ENCODE measurements around the gene NOTUM.
"Not testable (repeated sequence)": the region's sequence is repeated elsewhere in the genome, so short reads cannot be mapped to it uniquely, and the experiment has no call there.

Gene NOTUM

GRCh38 chr17:81922566-81923301 lies 38.3 kb downstream of the NOTUM start:
- DNase-seq, result no peak

GRCh38 chr17:81921996-81922565 lies 38.9 kb downstream of the NOTUM start:
- DNase-seq, result no peak

GRCh38 chr17:81921537-81921862 lies 39.5 kb downstream of the NOTUM start:
- no peak for DNase-seq

- DNase-seq, result no peak
Measured at GRCh38 chr17:81920612-81921536, 40.1 kb downstream of the NOTUM start.

- DNase-seq, result no peak
Measured at GRCh38 chr17:81918832-81919545, 42.0 kb downstream of the NOTUM start.

- not testable (repeated sequence) for DNase-seq
Measured at GRCh38 chr17:81918333-81918669, 42.7 kb downstream of the NOTUM start.

- DNase-seq, result peak; percentile 78
Measured at GRCh38 chr17:81917565-81918332, 43.2 kb downstream of the NOTUM start, which contains the start of gene SIRT7. TSS of gene SIRT7 (minus strand) at chr17:81918176. CDS start at chr17:81918131, 45 bp downstream.

GRCh38 chr17:81916234-81917001 lies 44.6 kb downstream of the NOTUM start:
- no peak for DNase-seq

- no peak for DNase-seq
Measured at GRCh38 chr17:81915331-81915730, 45.7 kb downstream of the NOTUM start.

GRCh38 chr17:81914103-81914850 lies 46.7 kb downstream of the NOTUM start:
- no peak for DNase-seq

GRCh38 chr17:81913394-81914102 lies 47.4 kb downstream of the NOTUM start:
- no peak for DNase-seq

- DNase-seq, result no peak
Measured at GRCh38 chr17:81912441-81913309, 48.3 kb downstream of the NOTUM start.

GRCh38 chr17:81911969-81912368 lies 49.0 kb downstream of the NOTUM start:
- DNase-seq, result no peak

GRCh38 chr17:81911277-81911961 lies 49.6 kb downstream of the NOTUM start, which contains the start of gene PCYT2:
TSS of gene PCYT2 (minus strand) at chr17:81911399. CDS start at chr17:81911355, 44 bp downstream.
- DNase-seq, result peak; percentile 91

- DNase-seq, result no peak
Measured at GRCh38 chr17:81910840-81911276, 50.1 kb downstream of the NOTUM start.

GRCh38 chr17:81909966-81910839 lies 50.8 kb downstream of the NOTUM start:
- no peak for DNase-seq

GRCh38 chr17:81909231-81909630 lies 51.8 kb downstream of the NOTUM start:
- DNase-seq, result no peak
